HG03025 (cell line): Measurements from ENCODE around the gene ETV2.
"Not testable (repeated sequence)": the region's sequence is repeated elsewhere in the genome, so short reads cannot be mapped to it uniquely, and the experiment has no call there.

ENCODE experiments used
- ATAC-seq: cut with Tn5 transposase; IDR thresholded peaks from one replicate; pipeline ENCODE4 v1.9.1; 2021; ENCODE audit warnings: mild to moderate bottlenecking, moderate library complexity; ENCODE audit not compliant: unreplicated experiment, low FRiP score

ETV2 gene

GRCh38 chr19:35654828-35655227 is 13.3 kb downstream of the ETV2 start:
- not testable (repeated sequence) for ATAC-seq

- ATAC-seq, result no peak
Measured at GRCh38 chr19:35655600-35655999, 14.1 kb downstream of the ETV2 start.

GRCh38 chr19:35656700-35657099 is 15.2 kb downstream of the ETV2 start:
- ATAC-seq, result no peak

DNA sequence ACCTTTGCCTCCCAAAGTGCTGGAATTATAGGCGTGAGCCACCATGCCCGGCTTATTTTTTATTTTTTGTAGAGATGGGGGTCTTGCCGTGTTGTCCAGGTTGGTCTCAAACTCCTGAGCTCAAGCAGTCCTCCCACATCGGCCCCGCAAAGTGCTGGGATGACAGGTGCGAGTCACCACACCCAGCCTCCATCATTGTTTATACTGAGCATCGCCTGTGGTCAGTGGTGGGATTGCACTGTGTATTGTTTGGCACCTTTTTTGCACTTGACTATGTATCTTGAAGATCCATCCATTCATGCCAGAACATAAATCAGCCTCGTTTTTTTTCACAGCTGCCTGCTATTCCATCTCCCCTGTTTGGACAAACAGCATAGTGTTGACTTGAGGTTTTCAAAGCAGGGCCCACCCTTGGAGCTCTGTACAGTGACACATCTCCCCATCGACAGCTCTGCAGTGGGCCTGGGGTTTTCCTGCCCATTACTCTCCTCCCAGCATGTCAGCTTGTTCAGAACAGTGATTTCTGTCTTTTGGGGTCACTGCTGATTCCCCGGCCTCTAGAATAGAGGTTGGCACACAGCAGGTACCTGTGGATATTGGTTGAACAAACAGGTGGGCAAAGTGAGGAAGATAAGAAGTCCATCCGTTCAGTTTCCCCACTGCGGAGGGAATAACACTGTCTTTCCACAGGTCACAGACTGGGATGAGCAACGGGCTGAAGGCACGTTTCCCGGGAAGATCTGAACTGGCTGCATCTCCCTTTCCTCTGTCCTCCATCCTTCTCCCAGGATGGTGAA is 16.6 kb downstream of the ETV2 start:
- ATAC-seq, result no peak

GRCh38 chr19:35661995-35662340 is 20.4 kb downstream of the ETV2 start:
- no peak for ATAC-seq

DNA sequence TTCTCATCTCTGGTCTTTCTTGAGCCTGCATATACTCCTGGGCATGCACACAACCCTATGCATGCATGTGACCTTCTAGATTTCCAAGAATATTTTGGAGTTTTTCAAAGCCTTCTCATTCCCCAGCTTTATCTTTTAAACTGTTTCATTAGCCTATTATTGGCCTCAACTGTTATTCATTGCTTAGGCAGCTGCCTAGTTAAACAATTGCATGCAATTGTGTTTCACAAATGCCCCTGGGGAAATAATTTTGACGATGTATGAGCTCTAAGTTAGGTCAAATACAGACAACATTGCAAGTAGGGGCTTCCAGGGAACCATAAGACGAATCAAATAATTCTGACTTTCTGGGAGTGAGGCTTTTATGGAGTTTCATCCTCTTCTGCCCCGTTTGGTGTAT is 22.4 kb downstream of the ETV2 start:
- no peak for ATAC-seq

DNA sequence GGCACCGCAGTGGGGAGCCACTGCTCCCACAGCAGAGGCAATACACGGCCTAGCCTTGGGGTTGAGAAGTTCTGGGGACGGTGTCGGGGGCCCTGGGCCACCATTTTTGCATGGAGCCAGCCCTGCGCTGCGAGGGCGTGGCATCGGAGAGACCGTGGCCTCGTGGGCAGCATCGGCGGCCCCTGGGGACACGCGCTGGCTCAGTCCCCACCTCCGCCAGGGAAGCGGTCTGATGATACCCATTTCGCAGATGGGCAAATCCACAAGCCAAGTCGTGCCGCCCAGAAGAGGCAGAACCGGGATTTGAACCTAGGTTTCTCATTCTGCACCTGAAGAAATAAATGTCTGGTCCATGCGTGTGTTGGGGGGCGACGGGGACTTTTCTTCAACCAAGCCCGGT is 23.6 kb downstream of the ETV2 start:
- no peak for ATAC-seq

GRCh38 chr19:35665604-35666003 is 24.1 kb downstream of the ETV2 start:
- ATAC-seq, result no peak

DNA sequence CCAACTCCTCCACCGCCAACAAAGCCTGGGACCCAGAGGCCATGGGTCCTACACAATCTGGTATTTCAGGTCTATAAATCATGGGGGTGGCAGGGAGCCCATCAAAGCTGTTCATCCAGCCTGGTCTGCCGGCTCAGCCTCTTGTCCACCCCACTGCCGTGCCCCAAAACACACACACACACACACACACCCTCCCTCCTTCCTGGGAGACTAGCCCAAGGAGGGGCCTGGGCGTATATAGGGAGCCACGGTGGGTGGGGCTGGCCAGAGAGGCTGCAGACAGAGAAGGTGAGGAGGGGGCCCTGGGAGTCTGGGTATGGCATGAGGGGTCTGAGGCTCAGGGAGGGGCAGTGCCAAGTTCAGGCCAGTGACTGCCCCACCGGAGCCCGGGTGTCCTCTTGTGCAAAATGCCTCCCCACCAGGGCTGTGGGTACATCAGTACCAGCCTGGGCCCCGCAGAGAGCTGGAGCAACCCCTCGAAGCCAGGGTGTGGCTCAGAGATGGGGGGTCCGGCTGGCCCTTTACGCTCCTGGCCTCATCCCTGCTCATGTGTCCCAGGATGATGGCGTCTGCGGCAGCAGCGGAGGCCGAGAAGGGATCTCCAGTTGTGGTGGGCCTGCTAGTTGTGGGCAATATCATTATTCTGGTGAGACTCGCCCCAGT is 24.8 kb downstream of the ETV2 start, which contains the start of gene UPK1A:
Gene UPK1A, plus strand, starts transcription at position 267 of the 663 bp plus-strand sequence. Its CDS starts 296 bp downstream, at position 563.
- no peak for ATAC-seq

DNA sequence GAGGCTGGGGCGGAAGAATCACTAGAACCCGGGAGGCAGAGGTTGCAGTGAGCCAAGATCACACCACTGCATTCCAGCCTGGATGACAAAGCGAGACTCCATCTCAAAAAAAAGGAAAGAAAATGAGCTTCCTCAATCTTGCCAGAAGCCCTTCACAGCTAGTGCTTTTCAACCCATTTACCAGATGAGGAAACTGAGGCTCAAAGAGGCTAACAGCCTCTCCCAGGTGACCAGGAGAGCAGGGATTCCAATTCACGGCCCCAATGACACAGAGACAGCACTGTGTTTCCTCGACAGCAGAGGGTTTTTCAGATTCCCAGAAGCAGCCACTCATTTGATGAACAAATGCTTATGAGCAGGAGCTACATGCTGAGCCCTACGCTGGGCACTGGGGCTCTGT is 28.0 kb downstream of the ETV2 start:
- ATAC-seq, result no peak

GRCh38 chr19:35669974-35670373 is 28.4 kb downstream of the ETV2 start:
- no peak for ATAC-seq

GRCh38 chr19:35670686-35671085 is 29.1 kb downstream of the ETV2 start:
- no peak for ATAC-seq

GRCh38 chr19:35671818-35672217 is 30.3 kb downstream of the ETV2 start:
- ATAC-seq, result no peak

- no peak for ATAC-seq
Measured at GRCh38 chr19:35673121-35673804, 31.7 kb downstream of the ETV2 start.

- no peak for ATAC-seq
Measured at GRCh38 chr19:35675589-35676140, 34.1 kb downstream of the ETV2 start.

DNA sequence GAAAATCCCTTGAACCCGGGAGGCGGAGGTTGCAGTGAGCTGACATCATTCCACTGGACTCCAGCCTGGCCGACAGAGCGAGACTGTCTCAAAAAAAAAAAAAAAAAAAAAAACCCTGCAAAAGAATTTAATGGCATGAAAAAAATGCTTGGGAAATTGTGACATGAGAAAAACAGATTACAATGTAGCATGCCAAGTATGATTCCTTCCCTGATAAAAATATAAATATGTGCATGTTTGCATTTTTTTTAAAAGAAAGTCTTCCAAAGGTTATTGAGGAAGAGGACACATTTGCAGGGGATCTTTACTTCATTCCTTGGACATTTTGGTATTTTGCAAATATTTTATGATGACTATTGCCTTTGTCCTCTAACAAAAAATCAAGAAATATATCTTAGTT is 48.3 kb downstream of the ETV2 start:
- ATAC-seq, result no peak

GRCh38 chr19:35691106-35691505 is 49.6 kb downstream of the ETV2 start:
- ATAC-seq, result not testable (repeated sequence)

DNA sequence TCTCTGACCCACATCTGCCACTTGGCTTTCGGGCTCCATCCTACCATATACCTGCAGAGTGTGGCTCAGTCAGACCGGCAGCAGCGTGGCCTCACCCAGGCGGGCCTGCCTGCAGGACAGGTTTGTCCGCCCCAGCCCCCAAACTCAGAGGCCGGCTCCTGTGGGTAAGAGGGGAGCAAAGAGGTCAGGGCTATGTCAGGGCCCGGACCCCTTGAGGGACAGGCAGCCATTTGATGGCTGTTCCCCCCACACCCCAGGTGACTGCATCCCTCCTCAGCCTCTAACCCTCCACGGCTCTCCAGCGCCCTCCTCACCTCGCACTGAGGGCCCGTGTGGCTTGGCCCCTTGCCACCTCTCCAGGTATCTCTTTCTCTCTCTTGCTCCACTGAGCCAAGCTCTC is 50.5 kb downstream of the ETV2 start:
- no peak for ATAC-seq

DNA sequence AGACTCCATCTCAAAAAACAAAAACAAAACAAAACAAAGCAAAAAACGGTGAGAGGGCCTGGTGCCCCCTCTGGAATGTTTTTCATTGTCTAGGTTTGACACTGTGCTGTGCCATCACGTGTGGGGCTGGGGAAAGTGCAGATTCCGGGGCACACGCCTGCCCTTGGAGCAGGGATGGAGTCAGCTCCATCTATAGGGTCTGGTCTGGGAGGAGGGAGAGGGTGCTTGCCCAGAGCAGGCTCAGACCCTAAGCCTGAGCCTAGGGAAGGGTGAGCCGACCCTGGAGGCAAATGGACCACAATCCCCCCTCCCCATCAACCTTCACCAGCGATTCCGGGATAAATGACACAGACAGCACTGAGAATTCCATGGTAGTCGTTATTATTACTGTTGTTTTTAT is 51.9 kb downstream of the ETV2 start:
- ATAC-seq, result no peak

- ATAC-seq, result no peak
Measured at GRCh38 chr19:35693835-35694599, 52.5 kb downstream of the ETV2 start.
